Testis (tissue), 3 donors: ENCODE data around the gene NES. TPM values are rescaled to one million over a fixed set of nuclear protein-coding genes. Genes with fewer than 3 reads are reported as not detected.

Experiments
- DNase-seq: peaks from one replicate; pipeline ENCODE4 v3.0.0-alpha.2; 2019
- H3K27ac ChIP-seq, 2 donors: fragments of 200-600 bp; sonication (generic); one replicate each; pipeline ENCODE4 v1.5.1; 2019
- H3K27me3 ChIP-seq: fragments of 200-600 bp; sonication (generic); one replicate; pipeline ENCODE4 v1.5.1; 2019
- H3K36me3 ChIP-seq: fragments of 200-600 bp; sonication (generic); one replicate; pipeline ENCODE4 v1.5.1; 2017; ENCODE audit warnings: low read depth; ENCODE audit errors: missing control alignments
- H3K4me1 ChIP-seq: fragments of 200-600 bp; sonication (generic); one replicate; pipeline ENCODE4 v1.5.1; 2019
- H3K4me3 ChIP-seq, 2 donors: fragments of 200-600 bp; sonication (generic); one replicate each; pipeline ENCODE4 v1.5.1; 2017 to 2019
- H3K9me3 ChIP-seq: fragments of 200-600 bp; sonication (generic); one replicate; pipeline ENCODE4 v1.5.1; 2017
- CTCF ChIP-seq, 3 experiments: fragments of 450-650 bp in 2 of 3; fragments of 200-600 bp in 1 of 3; sonication (generic) in 1 of 3; IDR thresholded peaks; one replicate each; pipeline ENCODE4 v1.5.1; 2016 to 2019; ENCODE audit warnings: antibody characterized with exemption in 3 of 3, mild to moderate bottlenecking in 2 of 3, moderate library complexity in 1 of 3
- POLR2A ChIP-seq: fragments of 450-650 bp; IDR thresholded peaks from one replicate; pipeline ENCODE4 v1.6.1; 2017; ENCODE audit warnings: antibody characterized with exemption, mild to moderate bottlenecking, moderate library complexity
- WGBS, 2 donors: methylation state at CpG; one replicate each; pipeline ENCODE4 v1.1.5; 2018; 5-methylcytosine and 5-hydroxymethylcytosine counted together
- intact Hi-C: fragments of 100-400 bp; cut with DNase I; formaldehyde crosslinking; loops from one replicate; pipeline ENCODE4 v1.15.1; 2023; ENCODE audit warnings: low total_unique reads
- polyA plus RNA-seq: library from polyadenylated mRNA; stranded (reverse); fragments of 350-450 nt; fragmentation: Illumina TruSeq; extraction: RNeasy Lipid Tissue Mini Kit (QIAGEN cat#74804); gene quantifications from one replicate; pipeline ENCODE4 v1.2.3, GENCODE V29; 2014; ENCODE audit warnings: low read depth, low replicate concordance; ENCODE audit not compliant: insufficient read depth
- total RNA-seq, 2 donors: library from RNA; depleted of rRNA; stranded (reverse); fragments of >200 nt; gene quantifications; one replicate each; pipeline ENCODE4 v1.2.3, GENCODE V29; 2016

The NES gene
- total and polyA plus RNA-seq, 3 donors from 2014 or later, result 17.6 to 27.7 (median 20.7) TPM

DNA sequence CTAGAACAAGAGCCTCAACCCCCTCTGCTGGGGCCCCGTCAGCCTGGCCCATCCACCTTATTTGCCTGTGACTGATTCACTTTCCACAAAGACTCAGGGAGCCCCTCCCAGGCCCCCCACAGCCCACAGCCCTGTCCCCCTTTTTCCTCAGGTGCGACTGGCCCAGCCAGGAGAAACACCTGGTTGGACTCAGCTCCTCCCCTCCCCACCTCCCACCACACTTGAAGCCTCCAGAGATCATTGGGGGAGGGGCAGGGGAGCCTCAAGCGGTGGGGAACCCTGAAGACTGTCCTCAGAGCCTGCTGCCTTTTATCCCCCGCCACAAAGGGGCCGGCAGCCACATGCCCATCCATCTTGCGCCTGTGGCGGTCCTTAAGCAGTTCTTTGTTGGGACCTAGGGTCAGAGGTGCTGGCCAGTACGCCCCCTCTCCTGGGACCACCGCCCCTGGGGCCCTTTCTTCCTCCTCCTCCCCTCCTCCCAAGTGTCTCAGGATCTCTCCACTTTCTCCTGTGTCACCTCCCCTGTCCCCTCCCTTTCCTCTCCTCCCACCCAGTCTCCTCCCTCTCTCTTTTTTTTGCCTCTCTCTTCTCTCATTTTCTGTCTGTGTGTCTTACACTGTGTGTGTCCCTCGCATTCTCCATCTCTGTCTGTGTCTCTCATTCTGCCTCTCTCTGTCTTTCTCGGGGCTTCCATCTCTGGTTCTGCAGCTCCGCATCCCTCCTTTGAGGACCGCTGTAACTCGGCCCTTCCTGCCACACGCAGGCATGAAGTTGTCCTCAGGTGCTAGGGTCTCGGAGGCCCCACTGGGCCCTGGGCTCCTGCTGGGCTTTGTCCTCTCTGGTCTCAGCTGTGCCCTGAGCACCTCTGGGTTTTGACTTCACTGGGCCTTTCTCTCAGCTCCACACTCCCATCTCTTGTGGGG lies 16.0 kb upstream of the NES start:
- Histone ChIP-seq H3K4me1 (peaks cover 9% of the 10 kb centered on the region), H3K27ac (no peak overlapping the region)

GRCh38 chr1:156692441-156692924 lies 15.3 kb upstream of the NES start:
- WGBS, 2 donors, result 56 to 65% methylated on average over 9 to 13 of the region's 13 CpGs
- H3K27ac ChIP-seq, result no peak overlapping the region
- TF ChIP-seq CTCF (IDR thresholded peaks at IDR 0.05) (no peak), POLR2A (no peak)
- no peaks in the 10 kb centered on the region for H3K36me3 ChIP-seq
- intact Hi-C loops, result no loop called here
- DNase-seq, result no peak
- peaks cover 9% of the 10 kb centered on the region for H3K4me1 ChIP-seq
- no peaks in the 10 kb centered on the region for H3K9me3 ChIP-seq
- no peak overlapping the region for H3K4me3 ChIP-seq
- no peaks in the 10 kb centered on the region for H3K27me3 ChIP-seq

More for the DNA sequence above, 16.0 kb upstream of the NES start:
- no peak for TF ChIP-seq POLR2A
- no peak for TF ChIP-seq CTCF (IDR thresholded peaks at IDR 0.05)
- intact Hi-C loops, result no loop called here
- Histone ChIP-seq H3K9me3 (no peaks in the 10 kb centered on the region), H3K27me3 (no peaks in the 10 kb centered on the region), H3K4me3 (no peak overlapping the region), H3K36me3 (no peaks in the 10 kb centered on the region)
- WGBS, 2 donors, result 64 to 78% methylated on average over 12 to 15 of the region's 16 CpGs
- DNase-seq, result no peak

- H3K4me1 ChIP-seq, result peaks cover 9% of the 10 kb centered on the region
- TF ChIP-seq CTCF (IDR thresholded peaks at IDR 0.05) (no peak), POLR2A (no peak)
- WGBS, 2 donors, result 55% methylated on average over 13 to 20 of the region's 20 CpGs
- intact Hi-C loops, result no loop called here
- H3K9me3 ChIP-seq, result no peaks in the 10 kb centered on the region
- no peak overlapping the region for H3K27ac ChIP-seq
- no peak for DNase-seq
- no peaks in the 10 kb centered on the region for H3K27me3 ChIP-seq
- H3K4me3 ChIP-seq, result no peak overlapping the region
- no peaks in the 10 kb centered on the region for H3K36me3 ChIP-seq
Observed at GRCh38 chr1:156691665-156692440, 14.6 kb upstream of the NES start.

DNA sequence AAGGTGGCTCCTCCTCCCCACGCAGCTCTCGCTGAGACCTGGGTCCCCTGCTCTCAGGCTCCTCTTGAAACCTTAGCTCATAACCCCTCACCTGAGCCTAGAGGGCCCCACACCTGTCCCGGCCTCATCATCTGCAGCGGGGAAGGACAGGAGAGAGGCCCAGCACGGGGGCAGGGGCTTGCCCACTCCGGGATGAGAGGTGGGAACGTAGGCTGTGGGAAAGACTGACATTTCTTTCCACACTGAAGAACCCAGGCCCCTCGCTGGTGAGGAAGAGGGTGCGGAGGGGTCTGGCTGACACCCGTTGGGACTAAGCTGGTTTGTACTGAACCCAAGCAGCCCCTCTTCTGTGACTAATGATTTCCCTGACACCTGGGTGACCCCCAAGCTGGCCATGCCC lies 14.0 kb upstream of the NES start:
- Histone ChIP-seq H3K36me3 (no peaks in the 10 kb centered on the region), H3K27ac (no peak overlapping the region), H3K27me3 (no peaks in the 10 kb centered on the region), H3K9me3 (no peaks in the 10 kb centered on the region), H3K4me3 (no peak overlapping the region), H3K4me1 (peaks cover 9% of the 10 kb centered on the region)
- WGBS, 2 donors, result 71 to 75% methylated on average over 8 to 10 of the region's 10 CpGs
- intact Hi-C loops, result no loop called here
- no peak for DNase-seq
- TF ChIP-seq CTCF (IDR thresholded peaks at IDR 0.05) (no peak), POLR2A (no peak)
